Measurements from ENCODE around the gene ZNF281.
"Not testable (repeated sequence)": the region's sequence is repeated elsewhere in the genome, so short reads cannot be mapped to it uniquely, and the experiment has no call there.

ZNF281 gene

GRCh38 chr1:200415789-200416593, 6.2 kb upstream of the ZNF281 start:
- no peak overlapping the region for H3K4me3 ChIP-seq (ENCODE audit: low read depth, low read length)
- no peak for DNase-seq (ENCODE audit: low read depth)
- TF ChIP-seq CTCF (IDR thresholded peaks at IDR 0.05; ENCODE audit: low read depth, low read length, missing control alignments) = no peak

GRCh38 chr1:200415227-200415626, 5.4 kb upstream of the ZNF281 start:
- no peak overlapping the region for H3K4me3 ChIP-seq (ENCODE audit: low read depth, low read length)

GRCh38 chr1:200414657-200415056, 4.8 kb upstream of the ZNF281 start:
- no peak overlapping the region for H3K4me3 ChIP-seq (ENCODE audit: low read depth, low read length)
- no peak for DNase-seq (ENCODE audit: low read depth)
- TF ChIP-seq CTCF (IDR thresholded peaks at IDR 0.05; ENCODE audit: low read depth, low read length, missing control alignments) = no peak

More at GRCh38 chr1:200415227-200415626, 5.4 kb upstream of the ZNF281 start:
- no peak for TF ChIP-seq CTCF (IDR thresholded peaks at IDR 0.05; ENCODE audit: low read depth, low read length, missing control alignments)
- no peak for DNase-seq (ENCODE audit: low read depth)

- not testable (repeated sequence) for H3K4me3 ChIP-seq (ENCODE audit: low read depth, low read length)
Measured at GRCh38 chr1:200413766-200414165, 3.9 kb upstream of the ZNF281 start.

GRCh38 chr1:200411406-200412257, 1.8 kb upstream of the ZNF281 start:
- H3K4me3 ChIP-seq (ENCODE audit: low read depth, low read length) = no peak overlapping the region
- DNase-seq (ENCODE audit: low read depth) = no peak
- no peak for TF ChIP-seq CTCF (IDR thresholded peaks at IDR 0.05; ENCODE audit: low read depth, low read length, missing control alignments)

More at GRCh38 chr1:200413766-200414165, 3.9 kb upstream of the ZNF281 start:
- DNase-seq (ENCODE audit: low read depth) = not testable (repeated sequence)

GRCh38 chr1:200410566-200410878, 686 bp upstream of the ZNF281 start:
- H3K4me3 ChIP-seq (ENCODE audit: low read depth, low read length) = peak overlapping the region; percentile 99
- no peak for DNase-seq (ENCODE audit: low read depth)
- TF ChIP-seq CTCF (IDR thresholded peaks at IDR 0.05; ENCODE audit: low read depth, low read length, missing control alignments) = no peak

GRCh38 chr1:200409203-200409760, 554 bp downstream of the ZNF281 start:
- DNase-seq (ENCODE audit: low read depth) = no peak
- no peak for TF ChIP-seq CTCF (IDR thresholded peaks at IDR 0.05; ENCODE audit: low read depth, low read length, missing control alignments)
- H3K4me3 ChIP-seq (ENCODE audit: low read depth, low read length) = peak overlapping the region; percentile 99
